ENCODE results near the gene BRSK2.

BRSK2 gene

GRCh38 chr11:1404461-1405185, 14.9 kb downstream of the BRSK2 start:
- TF ChIP-seq SNAI2 (CRISPR knock-in tag; IDR thresholded peaks at IDR 0.05) (no peak), ZNF8 (CRISPR knock-in tag; IDR thresholded peaks at IDR 0.05) (no peak), CSRNP3 (CRISPR knock-in tag; IDR thresholded peaks at IDR 0.05) (no peak), ZFP30 (CRISPR knock-in tag; IDR thresholded peaks at IDR 0.05) (no peak), PPARA (CRISPR knock-in tag; IDR thresholded peaks at IDR 0.05; ENCODE audit: borderline replicate concordance) (no peak), RARB (CRISPR knock-in tag; IDR thresholded peaks at IDR 0.05) (no peak), PATZ1 (CRISPR knock-in tag; IDR thresholded peaks at IDR 0.05; ENCODE audit: borderline replicate concordance) (no peak)

GRCh38 chr11:1405186-1406020, 15.7 kb downstream of the BRSK2 start:
- ATAC-seq: no peak
- TF ChIP-seq ISL1 (CRISPR knock-in tag; IDR thresholded peaks at IDR 0.05): no peak
- no peak for TF ChIP-seq OSR1 (CRISPR knock-in tag; IDR thresholded peaks at IDR 0.05)
- TF ChIP-seq ARNTL (CRISPR knock-in tag; IDR thresholded peaks at IDR 0.05; ENCODE audit: borderline replicate concordance, low read depth): no peak
- TF ChIP-seq CREB5 (CRISPR knock-in tag; IDR thresholded peaks at IDR 0.05; ENCODE audit: low read depth): no peak
- no peak for TF ChIP-seq ZNF70 (CRISPR knock-in tag; IDR thresholded peaks at IDR 0.05)
- TF ChIP-seq ESRRG (CRISPR knock-in tag; IDR thresholded peaks at IDR 0.05): no peak
- TF ChIP-seq CSRNP3 (CRISPR knock-in tag; IDR thresholded peaks at IDR 0.05): no peak
- TF ChIP-seq ZNF565 (CRISPR knock-in tag; conservative IDR thresholded peaks at IDR 0.05; ENCODE audit: low read depth): no peak
- no peak for TF ChIP-seq PATZ1 (CRISPR knock-in tag; IDR thresholded peaks at IDR 0.05; ENCODE audit: borderline replicate concordance)

More at GRCh38 chr11:1404461-1405185, 14.9 kb downstream of the BRSK2 start:
- ATAC-seq: no peak

GRCh38 chr11:1406571-1407485, 17.1 kb downstream of the BRSK2 start:
- ATAC-seq: no peak
- TF ChIP-seq CREB5 (CRISPR knock-in tag; IDR thresholded peaks at IDR 0.05; ENCODE audit: low read depth) (no peak), ZNF8 (CRISPR knock-in tag; IDR thresholded peaks at IDR 0.05) (no peak), TOX (CRISPR knock-in tag; IDR thresholded peaks at IDR 0.05; ENCODE audit: borderline replicate concordance) (no peak), ZC3H10 (CRISPR knock-in tag; IDR thresholded peaks at IDR 0.05) (no peak), POU6F1 (CRISPR knock-in tag; IDR thresholded peaks at IDR 0.05; ENCODE audit: borderline replicate concordance, low read depth) (no peak), GLIS3 (CRISPR knock-in tag; IDR thresholded peaks at IDR 0.05) (no peak), SNAI2 (CRISPR knock-in tag; IDR thresholded peaks at IDR 0.05) (no peak), ARNTL (CRISPR knock-in tag; IDR thresholded peaks at IDR 0.05; ENCODE audit: borderline replicate concordance, low read depth) (no peak), ZFP3 (CRISPR knock-in tag; IDR thresholded peaks at IDR 0.05) (no peak), ESRRG (CRISPR knock-in tag; IDR thresholded peaks at IDR 0.05) (no peak), CSRNP3 (CRISPR knock-in tag; IDR thresholded peaks at IDR 0.05) (no peak), CSDC2 (CRISPR knock-in tag; IDR thresholded peaks at IDR 0.05) (no peak), ZNF565 (CRISPR knock-in tag; conservative IDR thresholded peaks at IDR 0.05; ENCODE audit: low read depth) (no peak), PPARA (CRISPR knock-in tag; IDR thresholded peaks at IDR 0.05; ENCODE audit: borderline replicate concordance) (no peak), OSR1 (CRISPR knock-in tag; IDR thresholded peaks at IDR 0.05) (no peak), ZFP30 (CRISPR knock-in tag; IDR thresholded peaks at IDR 0.05) (no peak)

Measured in SK-N-SH treated with all-trans-retinoic acid at 6 μM for 48 hours (cell line).